COLO668 (cell line): ENCODE data around the gene ATF4.
"Not testable (repeated sequence)": the region's sequence is repeated elsewhere in the genome, so short reads cannot be mapped to it uniquely, and the experiment has no call there.

Experiments
- DNase-seq: peaks from one replicate; lab custom pipeline; 2025; ENCODE audit not compliant: unreplicated experiment; lab: John Stamatoyannopoulos, UW

ATF4 gene

GRCh38 chr22:39489094-39490068 is 31.0 kb upstream of the ATF4 start:
- DNase-seq, result no peak

GRCh38 chr22:39490135-39490798 is 30.1 kb upstream of the ATF4 start:
- peak; percentile 59 for DNase-seq

GRCh38 chr22:39490966-39491680 is 29.2 kb upstream of the ATF4 start:
- DNase-seq, result no peak

GRCh38 chr22:39491696-39492095 is 28.7 kb upstream of the ATF4 start:
- no peak for DNase-seq

GRCh38 chr22:39492186-39492585 is 28.2 kb upstream of the ATF4 start:
- DNase-seq, result no peak

- DNase-seq, result no peak
These were observed 26.6 kb upstream of the ATF4 start for GRCh38 chr22:39493759-39494158.

GRCh38 chr22:39494471-39495120 is 25.8 kb upstream of the ATF4 start:
- DNase-seq, result no peak

GRCh38 chr22:39496131-39496838 is 24.1 kb upstream of the ATF4 start:
- peak; percentile 80 for DNase-seq

- no peak for DNase-seq
These were observed 22.9 kb upstream of the ATF4 start for GRCh38 chr22:39497429-39497828.

- peak; percentile 71 for DNase-seq
These were observed 22.0 kb upstream of the ATF4 start for GRCh38 chr22:39498368-39498767.

GRCh38 chr22:39498802-39499201 is 21.6 kb upstream of the ATF4 start:
- DNase-seq, result peak; percentile 49

- DNase-seq, result no peak
These were observed 20.3 kb upstream of the ATF4 start for GRCh38 chr22:39500101-39500500.

GRCh38 chr22:39501644-39502108 is 18.7 kb upstream of the ATF4 start:
- no peak for DNase-seq

GRCh38 chr22:39502109-39502788 is 18.1 kb upstream of the ATF4 start, which contains the start of gene MIEF1:
TSS of gene MIEF1 (plus strand) at chr22:39502290. CDS start at chr22:39511295, 9,005 bp downstream.
- DNase-seq, result peak; percentile 98

GRCh38 chr22:39502789-39503409 is 17.5 kb upstream of the ATF4 start:
- DNase-seq, result no peak

- DNase-seq, result no peak
These were observed 16.7 kb upstream of the ATF4 start for GRCh38 chr22:39503630-39504029.

GRCh38 chr22:39504071-39504470 is 16.3 kb upstream of the ATF4 start:
- DNase-seq, result no peak

GRCh38 chr22:39507021-39507420 is 13.3 kb upstream of the ATF4 start:
- DNase-seq, result not testable (repeated sequence)

- no peak for DNase-seq
These were observed 12.0 kb upstream of the ATF4 start for GRCh38 chr22:39508393-39508792.
